SU-DHL-6 (cell line): ENCODE data around the gene UCP1.
A peak's percentile ranks its signal among the peaks of the same experiment; 100 is the strongest.

ENCODE experiments used
- H2AFZ ChIP-seq: fragments of 200-600 bp; sonication (generic); 2 replicates; pipeline ENCODE4 v1.6.1; 2014; ENCODE audit warnings: low read depth, mild to moderate bottlenecking, moderate library complexity, mixed read lengths, antibody characterized with exemption, low read length; ENCODE audit not compliant: severe bottlenecking
- H3F3A ChIP-seq: fragments of 200-600 bp; shearing (Covaris generic); 2 replicates; pipeline ENCODE4 v1.6.0; 2016; ENCODE audit warnings: antibody characterized with exemption, mild to moderate bottlenecking; ENCODE audit not compliant: insufficient read depth
- H3K27ac ChIP-seq: fragments of 200-600 bp; sonication (generic); 2 replicates; pipeline ENCODE4 v1.5.1; 2016; ENCODE audit warnings: low read depth, mild to moderate bottlenecking, low read length, moderate library complexity, mixed read lengths
- H3K27me3 ChIP-seq: fragments of 200-600 bp; sonication (generic), shearing (Covaris generic); 2 replicates; pipeline ENCODE4 v1.6.0; 2014; ENCODE audit warnings: mild to moderate bottlenecking, low read length
- H3K36me3 ChIP-seq: fragments of 200-600 bp; sonication (generic); 2 replicates; pipeline ENCODE4 v1.6.1; 2014; ENCODE audit warnings: mild to moderate bottlenecking, low read length, mixed read lengths
- H3K4me2 ChIP-seq: fragments of 300-600, 200-600 bp; shearing (Covaris generic), sonication (generic); 2 replicates; pipeline ENCODE4 v1.6.0; 2014; ENCODE audit warnings: low read length, low read depth, mild to moderate bottlenecking; ENCODE audit not compliant: poor library complexity, severe bottlenecking
- H3K4me3 ChIP-seq: fragments of 200-600 bp; sonication (generic); 2 replicates; pipeline ENCODE4 v1.5.1; 2014; ENCODE audit warnings: antibody characterized with exemption, low read length, mild to moderate bottlenecking, mixed read lengths; ENCODE audit not compliant: insufficient read depth, poor library complexity, severe bottlenecking
- H3K79me2 ChIP-seq: fragments of 200-600 bp; sonication (generic); 2 replicates; pipeline ENCODE4 v1.6.1; 2014; ENCODE audit warnings: mild to moderate bottlenecking, low read length, moderate library complexity; ENCODE audit not compliant: insufficient read depth
- H3K9ac ChIP-seq: fragments of 200-600 bp; sonication (generic); 2 replicates; pipeline ENCODE4 v1.7.0; 2014; ENCODE audit warnings: mild to moderate bottlenecking, low read length
- H3K9me2 ChIP-seq: fragments of 200-600 bp; sonication (generic); replicated peaks from 2 replicates; pipeline ENCODE4 v1.6.1; 2014; ENCODE audit warnings: low read length; ENCODE audit not compliant: insufficient read depth
- H3K9me3 ChIP-seq: fragments of 200-600 bp; sonication (generic); 2 replicates; pipeline ENCODE4 v1.6.1; 2014; ENCODE audit warnings: low read length, mixed read lengths; ENCODE audit not compliant: insufficient read depth
- H4K20me1 ChIP-seq: fragments of 200-600 bp; sonication (generic); 2 replicates; pipeline ENCODE4 v1.6.1; 2014; ENCODE audit warnings: low read depth, mild to moderate bottlenecking, antibody characterized with exemption, low read length, moderate library complexity, mixed read lengths
- EZH2phosphoT487 ChIP-seq: fragments of 200-600 bp; sonication (generic), shearing (Covaris generic); conservative IDR thresholded peaks from 2 replicates; pipeline ENCODE4 v1.6.1; 2018; ENCODE audit warnings: mild to moderate bottlenecking, antibody characterized with exemption, low read length, moderate library complexity, mixed read lengths
- TF ChIP-seq, protein P1 (sequence below): fragments of 200-600 bp; sonication (generic); IDR thresholded peaks from one replicate; pipeline ENCODE4 v1.5.1; 2017; ENCODE audit warnings: antibody characterized with exemption, mild to moderate bottlenecking, low read length, moderate library complexity; ENCODE audit not compliant: insufficient read depth, poor library complexity, severe bottlenecking

Gene UCP1

DNA sequence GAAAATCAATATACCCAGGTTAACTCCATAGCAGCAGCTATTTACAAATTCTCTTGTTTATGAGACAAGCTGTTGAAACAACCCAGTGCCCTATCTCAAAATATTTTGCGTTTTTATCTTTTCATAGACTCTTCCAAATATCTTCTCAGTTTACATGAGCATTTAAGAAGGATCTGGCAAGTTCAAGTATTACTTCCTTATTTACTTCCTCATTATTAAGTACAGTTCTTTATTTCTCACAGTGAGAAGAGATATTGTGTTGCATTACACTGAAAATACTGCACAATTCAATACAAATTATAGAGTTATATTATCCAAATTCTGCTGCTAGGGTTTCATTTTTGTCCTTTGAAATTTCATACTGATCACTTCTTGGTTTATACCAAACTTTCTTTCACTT is 43.6 kb upstream of the UCP1 start:
- Histone ChIP-seq H3K9me2 (no peaks in the 10 kb centered on the region), H2AFZ (peak overlapping the region; percentile 64), H3K4me2 (peak overlapping the region; percentile 41), H3K27me3 (no peaks in the 10 kb centered on the region), H3K79me2 (no peaks in the 10 kb centered on the region), H3K4me3 (peak overlapping the region; percentile 18), H4K20me1 (no peaks in the 10 kb centered on the region), H3K9ac (0 out of 2 replicates have a peak overlapping the region, but pooled peaks have one; percentile 25), H3K27ac (peak overlapping the region; percentile 64), H3K36me3 (no peaks in the 10 kb centered on the region), H3K9me3 (no peaks in the 10 kb centered on the region), H3F3A (no peaks in the 10 kb centered on the region)
- TF ChIP-seq, protein P1, sequence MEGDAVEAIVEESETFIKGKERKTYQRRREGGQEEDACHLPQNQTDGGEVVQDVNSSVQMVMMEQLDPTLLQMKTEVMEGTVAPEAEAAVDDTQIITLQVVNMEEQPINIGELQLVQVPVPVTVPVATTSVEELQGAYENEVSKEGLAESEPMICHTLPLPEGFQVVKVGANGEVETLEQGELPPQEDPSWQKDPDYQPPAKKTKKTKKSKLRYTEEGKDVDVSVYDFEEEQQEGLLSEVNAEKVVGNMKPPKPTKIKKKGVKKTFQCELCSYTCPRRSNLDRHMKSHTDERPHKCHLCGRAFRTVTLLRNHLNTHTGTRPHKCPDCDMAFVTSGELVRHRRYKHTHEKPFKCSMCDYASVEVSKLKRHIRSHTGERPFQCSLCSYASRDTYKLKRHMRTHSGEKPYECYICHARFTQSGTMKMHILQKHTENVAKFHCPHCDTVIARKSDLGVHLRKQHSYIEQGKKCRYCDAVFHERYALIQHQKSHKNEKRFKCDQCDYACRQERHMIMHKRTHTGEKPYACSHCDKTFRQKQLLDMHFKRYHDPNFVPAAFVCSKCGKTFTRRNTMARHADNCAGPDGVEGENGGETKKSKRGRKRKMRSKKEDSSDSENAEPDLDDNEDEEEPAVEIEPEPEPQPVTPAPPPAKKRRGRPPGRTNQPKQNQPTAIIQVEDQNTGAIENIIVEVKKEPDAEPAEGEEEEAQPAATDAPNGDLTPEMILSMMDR: no peak
- no peak for TF ChIP-seq EZH2phosphoT487

DNA sequence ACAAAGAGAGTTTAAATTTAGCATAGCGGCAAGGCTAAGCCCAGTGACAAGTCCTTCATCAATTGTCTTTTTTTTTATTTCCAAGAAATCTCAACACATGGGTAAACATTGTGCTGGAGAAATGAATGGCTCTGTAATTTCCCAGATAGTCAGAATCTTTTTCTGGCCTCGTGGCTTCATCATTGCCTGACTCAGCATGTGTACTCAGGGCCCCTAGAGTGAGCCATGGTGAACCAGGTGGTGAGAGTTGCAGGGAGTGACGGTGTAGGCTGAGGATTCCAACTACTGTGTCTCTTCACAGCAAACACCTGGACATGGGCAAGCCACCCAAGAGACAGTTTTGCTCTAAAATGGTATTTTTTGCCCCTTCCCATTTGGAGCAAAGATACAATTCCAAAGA is 43.1 kb upstream of the UCP1 start:
- Histone ChIP-seq H3K9ac (0 out of 2 replicates have a peak overlapping the region, but pooled peaks have one; percentile 25), H2AFZ (peak overlapping the region; percentile 64), H3K79me2 (no peaks in the 10 kb centered on the region), H3K4me3 (peak overlapping the region; percentile 18), H4K20me1 (no peaks in the 10 kb centered on the region), H3K9me3 (no peaks in the 10 kb centered on the region), H3K9me2 (no peaks in the 10 kb centered on the region), H3F3A (no peaks in the 10 kb centered on the region), H3K27ac (peak overlapping the region; percentile 64), H3K36me3 (no peaks in the 10 kb centered on the region), H3K27me3 (no peaks in the 10 kb centered on the region), H3K4me2 (peak overlapping the region; percentile 41)
- TF ChIP-seq, protein P1: no peak
- TF ChIP-seq EZH2phosphoT487: no peak

DNA sequence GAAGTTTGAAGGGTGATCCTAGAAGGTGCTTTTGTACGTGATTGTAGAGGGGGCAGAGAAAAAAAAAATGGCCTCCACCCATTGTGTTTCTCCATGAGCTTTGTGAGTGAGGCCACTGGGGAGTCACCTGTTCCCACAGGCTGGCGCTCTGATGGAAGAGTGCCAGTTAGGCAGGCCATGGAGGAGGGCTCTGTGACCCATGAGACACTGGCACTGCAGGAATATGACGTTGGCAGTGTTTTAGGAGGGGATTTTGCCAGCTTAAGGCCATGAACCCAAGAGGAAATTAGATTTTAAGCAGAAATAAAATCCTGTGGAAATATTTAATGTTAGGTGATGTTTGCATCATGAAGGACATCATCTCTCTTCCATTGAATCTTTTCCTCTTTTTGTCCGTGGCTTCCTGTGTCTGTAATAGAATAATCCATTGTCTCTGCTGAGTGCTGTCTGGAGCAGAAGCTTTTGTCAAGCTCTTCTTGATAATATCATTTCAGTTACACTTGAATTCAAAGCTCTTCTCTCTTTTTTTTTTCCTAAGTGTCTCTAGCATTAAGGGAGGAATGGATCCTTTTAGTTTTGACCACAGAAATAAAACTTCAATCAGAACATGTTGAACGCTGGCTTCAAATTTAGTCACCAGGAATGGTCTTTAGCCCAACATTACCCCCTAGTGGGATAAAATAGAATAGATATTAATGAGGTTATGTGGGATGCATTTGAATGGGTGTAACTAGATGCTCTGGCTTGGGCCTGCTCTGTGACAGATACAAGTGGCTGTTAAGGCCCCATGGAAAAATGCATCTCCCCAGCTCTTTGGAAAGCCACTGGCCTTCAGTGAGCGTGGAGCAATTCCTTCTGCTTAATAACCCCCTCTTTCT is 41.0 kb upstream of the UCP1 start:
- H4K20me1 ChIP-seq: no peaks in the 10 kb centered on the region
- H3K9me3 ChIP-seq: no peaks in the 10 kb centered on the region
- no peaks in the 10 kb centered on the region for H3K9me2 ChIP-seq
- H3K9ac ChIP-seq: peak overlapping the region; percentile 28
- no peak overlapping the region for H3K4me3 ChIP-seq
- no peaks in the 10 kb centered on the region for H3K27me3 ChIP-seq
- peak overlapping the region; percentile 41 for H3K4me2 ChIP-seq
- H3K36me3 ChIP-seq: no peaks in the 10 kb centered on the region
- no peak for TF ChIP-seq EZH2phosphoT487
- TF ChIP-seq, protein P1: peak; percentile 10
- no peaks in the 10 kb centered on the region for H3F3A ChIP-seq
- no peaks in the 10 kb centered on the region for H3K79me2 ChIP-seq
- H3K27ac ChIP-seq: peak overlapping the region; percentile 56
- peak overlapping the region; percentile 85 for H2AFZ ChIP-seq
